Glutamatergic neuron (in vitro differentiated cells): ENCODE measurements around the gene CELF2. TPM values are rescaled to one million over a fixed set of nuclear protein-coding genes. Genes with fewer than 3 reads are reported as not detected.

Experiments
- DNase-seq: peaks from one replicate; pipeline ENCODE4 v3.0.0; 2022
- H3K27ac Mint-ChIP-seq: one replicate; pipeline ENCODE4 v1.8.0; 2020; ENCODE audit warnings: mild to moderate bottlenecking, mixed read lengths, inconsistent platforms; ENCODE audit not compliant: unreplicated experiment
- H3K27me3 Mint-ChIP-seq: one replicate; pipeline ENCODE4 v1.8.0; 2020; ENCODE audit warnings: mild to moderate bottlenecking, moderate library complexity, mixed read lengths, inconsistent platforms; ENCODE audit not compliant: unreplicated experiment
- H3K36me3 Mint-ChIP-seq: one replicate; pipeline ENCODE4 v1.8.0; 2020; ENCODE audit warnings: mild to moderate bottlenecking, mixed read lengths, inconsistent platforms; ENCODE audit not compliant: unreplicated experiment
- H3K4me1 Mint-ChIP-seq: one replicate; pipeline ENCODE4 v1.8.0; 2020; ENCODE audit warnings: mild to moderate bottlenecking, low read depth, mixed read lengths, inconsistent platforms; ENCODE audit not compliant: unreplicated experiment
- H3K4me3 Mint-ChIP-seq: one replicate; pipeline ENCODE4 v1.8.0; 2020; ENCODE audit warnings: mild to moderate bottlenecking, mixed read lengths, inconsistent platforms; ENCODE audit not compliant: unreplicated experiment
- H3K9me3 Mint-ChIP-seq: one replicate; pipeline ENCODE4 v1.8.0; 2020; ENCODE audit warnings: mild to moderate bottlenecking, moderate library complexity, mixed read lengths, inconsistent platforms; ENCODE audit not compliant: unreplicated experiment
- total RNA-seq: library from RNA; stranded (reverse); fragmentation: NEBNext Ultra II Directional; extraction: Animal tissue kit (Norgen Biotek cat#: 25700); gene quantifications from one replicate; pipeline ENCODE4 v1.2.1, GENCODE V29; 2021; ENCODE audit not compliant: unreplicated experiment
- TF ChIP-seq, protein P1 (sequence below): fragments of 200-600 bp; sonication (generic); IDR thresholded peaks from one replicate; pipeline ENCODE4 v1.5.0; 2021; ENCODE audit not compliant: partially characterized antibody, unreplicated experiment

CELF2 gene
- total RNA-seq, 1 donor from 2014 or later = 47.4 TPM

DNA sequence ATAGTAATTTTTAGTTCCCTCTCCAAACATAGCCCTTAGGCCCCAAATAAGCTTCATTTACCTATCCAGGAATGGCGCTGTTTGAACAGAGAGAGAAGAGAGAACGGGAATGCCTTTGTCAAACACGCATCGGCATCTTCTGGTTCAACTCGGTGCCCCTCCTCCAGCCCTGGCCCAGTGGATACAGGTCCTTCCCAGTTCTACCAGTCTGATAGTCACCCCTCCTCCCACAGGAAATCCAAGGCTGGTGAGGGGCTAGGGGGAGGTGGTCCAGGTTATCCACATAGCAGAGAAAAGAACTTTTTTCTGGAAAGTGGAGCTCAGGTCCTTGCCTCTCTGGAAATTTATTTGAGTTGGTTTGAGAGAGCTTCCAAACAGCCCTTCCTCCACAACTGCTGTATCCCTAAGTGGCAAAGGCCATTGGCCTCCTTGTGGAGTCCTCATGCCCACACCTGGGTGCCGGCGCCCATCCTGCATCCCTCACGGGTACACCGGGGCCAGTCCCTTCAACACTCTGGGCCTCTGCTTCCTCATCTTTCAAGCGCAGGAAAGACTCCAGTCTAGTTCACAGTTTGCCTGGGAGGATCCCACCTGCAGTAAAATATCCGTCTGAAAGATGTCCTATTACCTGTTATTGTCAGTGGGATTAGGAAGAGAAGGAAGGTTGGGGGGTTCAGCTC is 287.4 kb downstream of the CELF2 start:
- peaks cover 26% of the 10 kb centered on the region for H3K4me1 Mint-ChIP-seq
- TF ChIP-seq, protein P1, sequence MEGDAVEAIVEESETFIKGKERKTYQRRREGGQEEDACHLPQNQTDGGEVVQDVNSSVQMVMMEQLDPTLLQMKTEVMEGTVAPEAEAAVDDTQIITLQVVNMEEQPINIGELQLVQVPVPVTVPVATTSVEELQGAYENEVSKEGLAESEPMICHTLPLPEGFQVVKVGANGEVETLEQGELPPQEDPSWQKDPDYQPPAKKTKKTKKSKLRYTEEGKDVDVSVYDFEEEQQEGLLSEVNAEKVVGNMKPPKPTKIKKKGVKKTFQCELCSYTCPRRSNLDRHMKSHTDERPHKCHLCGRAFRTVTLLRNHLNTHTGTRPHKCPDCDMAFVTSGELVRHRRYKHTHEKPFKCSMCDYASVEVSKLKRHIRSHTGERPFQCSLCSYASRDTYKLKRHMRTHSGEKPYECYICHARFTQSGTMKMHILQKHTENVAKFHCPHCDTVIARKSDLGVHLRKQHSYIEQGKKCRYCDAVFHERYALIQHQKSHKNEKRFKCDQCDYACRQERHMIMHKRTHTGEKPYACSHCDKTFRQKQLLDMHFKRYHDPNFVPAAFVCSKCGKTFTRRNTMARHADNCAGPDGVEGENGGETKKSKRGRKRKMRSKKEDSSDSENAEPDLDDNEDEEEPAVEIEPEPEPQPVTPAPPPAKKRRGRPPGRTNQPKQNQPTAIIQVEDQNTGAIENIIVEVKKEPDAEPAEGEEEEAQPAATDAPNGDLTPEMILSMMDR = no peak
- peaks cover 29% of the 10 kb centered on the region for H3K36me3 Mint-ChIP-seq
- DNase-seq = no peak
- no peak overlapping the region for H3K4me3 Mint-ChIP-seq
- H3K27me3 Mint-ChIP-seq = peaks cover 2% of the 10 kb centered on the region
- no peak overlapping the region for H3K27ac Mint-ChIP-seq
- peaks cover 8% of the 10 kb centered on the region for H3K9me3 Mint-ChIP-seq

DNA sequence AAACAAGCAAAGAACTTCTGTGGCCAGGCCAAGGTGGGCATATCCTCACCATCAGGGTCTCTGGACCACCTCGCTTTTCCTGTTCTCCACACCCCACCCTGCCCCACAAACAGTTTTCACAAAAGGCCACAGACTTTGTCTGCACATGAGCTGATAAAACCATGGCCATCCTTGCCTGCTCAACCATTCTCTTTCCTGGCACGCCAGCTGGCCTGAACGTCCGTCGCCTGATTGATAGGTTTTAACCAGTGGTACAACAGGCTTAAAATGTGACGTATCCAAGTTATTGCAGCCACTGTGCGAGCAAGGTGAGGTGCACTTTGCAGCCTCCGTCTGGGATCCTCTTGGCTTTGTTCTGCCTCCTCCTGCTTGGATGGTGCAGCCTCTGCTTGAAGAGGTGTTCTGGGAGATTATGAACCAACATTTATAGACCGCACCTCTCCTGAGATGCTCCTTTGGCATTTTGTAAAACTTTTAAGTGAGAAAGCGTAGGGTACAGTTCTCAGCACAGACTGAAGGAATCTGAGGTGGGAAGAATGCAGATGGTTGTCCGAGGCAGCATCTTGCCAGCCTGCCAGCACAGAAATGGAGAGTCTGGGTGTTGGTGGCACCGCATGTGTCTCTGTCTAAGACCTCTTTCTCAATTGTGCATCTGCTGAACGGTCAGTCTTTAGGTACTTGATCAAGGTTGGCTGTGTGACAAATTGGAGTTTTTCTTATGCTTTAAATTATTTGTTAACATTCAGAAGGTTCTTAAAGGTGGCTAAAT is 288.3 kb downstream of the CELF2 start:
- H3K9me3 Mint-ChIP-seq = peaks cover 8% of the 10 kb centered on the region
- peaks cover 2% of the 10 kb centered on the region for H3K27me3 Mint-ChIP-seq
- DNase-seq = no peak
- H3K36me3 Mint-ChIP-seq = peaks cover 29% of the 10 kb centered on the region
- H3K27ac Mint-ChIP-seq = no peak overlapping the region
- H3K4me1 Mint-ChIP-seq = peaks cover 19% of the 10 kb centered on the region
- no peak overlapping the region for H3K4me3 Mint-ChIP-seq
- TF ChIP-seq, protein P1 = no peak

GRCh38 chr10:11307004-11307403 is 289.3 kb downstream of the CELF2 start:
- no peak overlapping the region for H3K27ac Mint-ChIP-seq
- peaks cover 8% of the 10 kb centered on the region for H3K9me3 Mint-ChIP-seq
- peaks cover 18% of the 10 kb centered on the region for H3K4me1 Mint-ChIP-seq
- peaks cover 2% of the 10 kb centered on the region for H3K27me3 Mint-ChIP-seq
- no peak for DNase-seq
- TF ChIP-seq, protein P1 = no peak
- H3K4me3 Mint-ChIP-seq = no peak overlapping the region
- peaks cover 38% of the 10 kb centered on the region for H3K36me3 Mint-ChIP-seq

GRCh38 chr10:11307937-11308336 is 290.3 kb downstream of the CELF2 start:
- Mint-ChIP-seq H3K36me3 (peaks cover 38% of the 10 kb centered on the region), H3K9me3 (peaks cover 5% of the 10 kb centered on the region), H3K27ac (no peak overlapping the region)

More at GRCh38 chr10:11307937-11308336, 290.3 kb downstream of the CELF2 start:
- DNase-seq = no peak
- Mint-ChIP-seq H3K4me3 (no peak overlapping the region), H3K27me3 (no peaks in the 10 kb centered on the region), H3K4me1 (peaks cover 9% of the 10 kb centered on the region)
- TF ChIP-seq, protein P1 = no peak
